HL-60 (cell line): Measurements from ENCODE around the gene PAH.

Experiments
- CTCF ChIP-seq: IDR thresholded peaks from one replicate; pipeline ENCODE4 v1.5.1; 2011; ENCODE audit warnings: low read length, control low read depth, inconsistent platforms; ENCODE audit not compliant: insufficient read depth
- POLR2AphosphoS5 ChIP-seq: IDR thresholded peaks from 2 replicates; pipeline ENCODE4 v1.6.1; 2012; ENCODE audit warnings: low read depth
- REST ChIP-seq: IDR thresholded peaks from 2 replicates; pipeline ENCODE4 v1.6.1; 2012; ENCODE audit warnings: low read depth; ENCODE audit not compliant: insufficient replicate concordance

- TF ChIP-seq CTCF (no peak), POLR2AphosphoS5 (no peak), REST (no peak)
These were observed 95.9 kb downstream of the PAH start for GRCh38 chr12:102821149-102821548.
